MM.1S (cell line): ENCODE results near the gene PLD1.

Experiments
- CTCF ChIP-seq: fragments of 300-600 bp; sonication (generic); IDR thresholded peaks from 2 replicates; pipeline ENCODE4 v1.5.1; 2016; ENCODE audit warnings: antibody characterized with exemption, low read length, mixed read lengths
- EZH2 ChIP-seq: fragments of 300-600 bp; sonication (generic); optimal IDR thresholded peaks from 2 replicates; pipeline ENCODE3; 2017; ENCODE audit warnings: low read depth, mild to moderate bottlenecking, antibody characterized with exemption, low read length, mixed read lengths

GRCh38 chr3:171837698-171838097 is 27.4 kb upstream of the PLD1 start:
- TF ChIP-seq EZH2 = no peak
- no peak for TF ChIP-seq CTCF
